C4-2B (cell line): Measurements from ENCODE around the gene NOTUM.

Source experiments
- CTCF ChIP-seq: fragments of 450-650 bp; conservative IDR thresholded peaks from 2 replicates; pipeline ENCODE4 v1.5.1; 2017; ENCODE audit warnings: mild to moderate bottlenecking
- ZFX ChIP-seq: fragments of 450-650 bp; IDR thresholded peaks from 2 replicates; pipeline ENCODE4 v1.6.1; 2017

GRCh38 chr17:82007495-82008257 lies 46.7 kb upstream of the NOTUM start:
- TF ChIP-seq CTCF, result no peak
- no peak for TF ChIP-seq ZFX
